ENCODE measurements around the gene TEN1.

DNA sequence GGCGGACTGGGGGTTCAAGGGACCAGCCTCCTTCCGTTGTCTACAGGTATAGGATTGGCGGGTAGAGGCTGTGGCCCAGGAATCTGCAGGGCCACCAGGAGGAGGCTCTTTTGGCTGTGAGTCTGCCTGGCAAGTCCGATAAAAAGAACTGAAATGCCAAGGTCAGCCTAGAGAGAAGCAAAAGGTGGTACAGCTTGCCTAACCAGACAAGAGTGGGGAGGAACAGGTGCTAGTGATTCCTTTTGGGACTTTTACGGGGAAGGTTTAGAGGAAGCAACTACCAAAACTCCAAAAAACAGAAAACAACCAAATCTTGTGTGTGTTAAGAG is 53.7 kb downstream of the TEN1 start:
- TF ChIP-seq POLR2A (IDR thresholded peaks at IDR 0.05; ENCODE audit: low read depth, low read length) (no peak), POLR2AphosphoS5 (IDR thresholded peaks at IDR 0.05; ENCODE audit: low read depth, low read length) (no peak)

Measured in GM12892 (cell line).